GM20431 (cell line): ENCODE data around the gene WFS1.

Experiments used
- in situ Hi-C: fragments of 300-500 bp; cut with MseI, MboI; formaldehyde crosslinking; loops from one replicate; pipeline ENCODE4 v1.15.0; 2020; ENCODE audit warnings: low sequenced_read_pairs; ENCODE audit not compliant: unreplicated experiment

The WFS1 gene

GRCh38 chr4:6269616-6270511 is at the start of gene WFS1:
Gene WFS1 (plus strand): TSS chr4:6269850. CDS start chr4:6277456, 7,606 bp downstream.
- in situ Hi-C loops: no loop called here

GRCh38 chr4:6221301-6221850 is 48.3 kb upstream of the WFS1 start:
- in situ Hi-C loops: no loop called here

- in situ Hi-C loops: no loop called here
Observed at GRCh38 chr4:6221851-6222760, 47.5 kb upstream of the WFS1 start.

DNA sequence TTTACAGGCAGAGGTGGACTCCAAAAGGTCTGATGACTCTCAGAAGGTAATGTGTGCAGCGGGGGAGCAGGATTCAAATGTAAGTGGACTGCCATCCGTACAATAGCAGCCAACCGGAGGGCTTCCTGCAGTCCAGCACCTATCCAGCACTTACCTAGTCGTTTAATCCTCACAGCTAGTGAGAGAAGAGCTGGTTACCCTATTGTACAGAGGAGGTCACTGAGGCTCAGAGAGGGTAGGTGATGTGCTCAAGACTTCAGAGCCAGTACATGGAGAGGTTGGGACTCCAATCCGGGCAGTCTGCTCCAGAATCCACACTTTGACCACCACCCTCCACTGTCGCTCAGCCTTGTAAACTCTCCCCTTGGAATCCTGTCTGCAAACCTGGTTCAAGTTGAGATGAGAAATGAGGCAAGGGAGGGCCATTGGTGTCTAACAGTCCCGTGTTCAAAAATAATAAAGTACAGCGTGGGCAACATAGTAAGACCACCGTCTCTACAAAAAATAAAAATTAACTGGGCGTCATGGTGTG is 46.8 kb upstream of the WFS1 start:
- in situ Hi-C loops: no loop called here

DNA sequence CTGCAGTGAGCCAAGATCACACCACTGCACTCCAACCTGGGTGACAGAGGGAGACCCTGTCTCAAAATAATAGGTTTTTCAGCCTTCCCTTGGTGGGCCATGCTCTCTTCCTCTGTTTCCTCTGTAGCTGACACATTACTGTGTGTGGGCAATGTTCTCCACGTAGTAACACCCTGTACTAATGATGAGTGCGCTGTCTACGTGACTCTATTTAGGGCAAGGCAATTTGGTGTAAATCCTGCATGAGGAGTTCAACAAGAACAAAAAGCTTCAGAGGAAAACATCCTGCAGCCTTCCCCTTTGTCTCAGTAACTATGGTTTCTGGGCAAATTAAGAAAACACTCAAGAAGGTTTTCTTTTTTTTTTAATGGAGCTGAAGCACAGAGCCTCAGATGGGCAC is 44.9 kb upstream of the WFS1 start:
- in situ Hi-C loops: no loop called here

DNA sequence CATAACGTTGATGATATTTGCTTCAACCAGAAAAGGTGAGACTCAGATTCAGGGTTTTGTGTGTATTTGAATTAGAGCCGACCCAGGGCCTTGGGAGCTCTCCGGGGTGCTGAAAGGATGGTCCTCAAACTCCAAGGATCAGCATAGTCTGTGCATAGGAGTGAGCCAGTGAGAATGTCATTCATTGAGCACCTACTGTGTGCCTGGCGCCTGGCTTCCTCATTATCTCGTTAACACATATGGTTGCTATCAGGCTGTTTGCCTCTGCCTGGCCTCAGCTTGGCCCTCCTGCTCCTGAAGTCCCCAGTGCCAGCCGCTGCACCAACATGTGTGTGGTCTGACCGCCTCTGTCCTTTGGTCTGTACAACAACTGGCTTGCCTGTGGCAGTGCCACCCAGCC is 44.2 kb upstream of the WFS1 start:
- in situ Hi-C loops: no loop called here

- in situ Hi-C loops: no loop called here
Observed at GRCh38 chr4:6226506-6226905, 43.1 kb upstream of the WFS1 start.

DNA sequence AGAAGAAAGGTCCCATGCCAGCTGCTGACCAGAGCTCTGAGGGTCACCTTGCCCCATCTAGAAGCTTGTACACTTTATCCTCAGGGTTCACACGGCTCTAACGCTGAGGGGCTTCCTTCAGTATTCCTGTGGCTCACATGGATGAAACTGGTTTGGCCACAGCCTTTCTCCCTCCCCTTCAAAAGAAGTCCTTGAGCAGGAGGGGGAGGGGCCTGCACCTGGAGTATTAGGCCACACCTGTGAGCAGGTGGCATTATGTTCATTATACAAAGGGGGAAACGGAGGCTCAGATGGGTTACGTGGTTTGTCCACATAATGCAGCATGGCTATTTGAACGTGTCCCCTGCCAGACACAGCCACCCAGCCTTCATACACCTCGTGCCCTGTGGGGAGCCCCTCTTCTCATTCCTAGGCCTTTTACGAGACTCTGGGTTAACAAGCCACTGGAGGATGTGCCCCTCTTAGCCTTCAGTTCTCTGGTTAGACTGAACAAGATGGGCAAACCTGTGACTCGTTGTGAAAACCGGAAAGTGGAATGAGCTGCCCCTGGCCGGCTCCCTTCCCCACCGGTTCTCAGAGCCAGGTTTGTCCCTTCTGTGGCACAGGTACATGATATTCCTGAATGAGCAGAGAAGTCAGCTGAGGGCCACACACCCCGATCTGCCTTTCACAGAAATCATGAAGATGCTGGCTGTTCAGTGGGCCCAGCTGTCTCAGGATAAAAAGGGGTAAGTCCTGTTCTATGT is 42.1 kb upstream of the WFS1 start:
- in situ Hi-C loops: no loop called here

DNA sequence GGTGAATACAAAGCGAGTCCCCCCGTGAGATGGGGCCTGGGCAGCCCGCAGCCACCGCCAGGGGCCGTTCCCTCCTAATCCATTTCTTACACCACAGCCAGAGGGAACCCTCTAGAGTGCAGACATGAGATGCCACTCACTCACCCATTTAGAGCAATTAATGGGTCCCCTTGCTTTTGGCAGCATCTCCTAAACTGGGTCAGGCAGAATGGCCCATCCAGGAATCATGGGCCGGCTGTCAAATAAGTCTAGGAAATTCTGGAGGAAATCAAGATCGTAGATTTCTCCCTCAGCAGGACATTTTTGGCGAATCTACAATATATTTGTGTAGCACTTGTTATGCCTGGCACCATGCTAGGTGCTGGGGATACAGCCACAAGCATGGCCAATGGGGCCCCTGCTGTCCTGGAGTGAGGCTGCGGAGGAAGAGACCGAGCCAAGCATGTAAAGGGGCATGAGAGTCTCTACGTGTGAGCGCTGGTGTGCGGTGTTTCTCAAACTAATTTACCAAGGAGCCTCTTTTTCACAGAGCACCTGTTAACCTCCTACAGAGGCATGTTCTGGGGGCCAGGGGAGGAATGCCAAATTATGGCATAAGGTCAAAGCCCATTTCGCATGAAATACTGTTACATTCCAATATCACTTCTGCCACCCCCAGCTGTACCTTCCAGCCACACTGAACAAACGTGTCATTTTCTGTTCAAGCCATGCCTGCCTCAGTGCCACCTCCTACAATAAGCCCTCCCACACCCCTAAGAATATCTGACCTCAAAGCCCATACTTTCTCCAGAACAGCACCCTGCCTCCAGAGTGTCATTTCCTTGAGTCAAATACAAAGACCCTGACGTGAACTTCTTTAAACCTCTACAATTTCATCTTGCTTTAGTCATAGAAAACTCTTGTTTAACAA is 41.2 kb upstream of the WFS1 start:
- in situ Hi-C loops: no loop called here

DNA sequence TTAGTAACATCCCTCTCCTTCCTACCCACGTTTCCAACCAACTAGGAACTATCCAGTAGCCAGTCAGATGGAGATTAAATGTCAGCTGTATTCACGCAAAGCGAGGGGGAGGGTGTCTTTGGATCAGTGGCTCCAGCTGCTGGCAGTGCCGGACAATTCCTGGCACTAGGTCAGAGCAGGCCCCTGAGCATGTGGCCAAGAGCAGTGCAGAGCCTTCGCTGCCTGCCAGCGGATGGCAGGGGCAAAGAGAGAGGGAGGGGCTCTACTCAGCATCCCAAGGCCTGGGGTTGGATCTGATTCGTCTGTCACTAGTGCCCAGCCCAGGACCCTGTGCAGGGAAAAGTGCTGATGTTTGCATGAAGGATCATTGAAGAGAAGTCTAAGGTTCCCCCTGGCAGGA is 40.6 kb upstream of the WFS1 start:
- in situ Hi-C loops: no loop called here

GRCh38 chr4:6229671-6230501 is 39.8 kb upstream of the WFS1 start:
- in situ Hi-C loops: no loop called here

- in situ Hi-C loops: no loop called here
Observed at GRCh38 chr4:6230502-6230785, 39.2 kb upstream of the WFS1 start.

DNA sequence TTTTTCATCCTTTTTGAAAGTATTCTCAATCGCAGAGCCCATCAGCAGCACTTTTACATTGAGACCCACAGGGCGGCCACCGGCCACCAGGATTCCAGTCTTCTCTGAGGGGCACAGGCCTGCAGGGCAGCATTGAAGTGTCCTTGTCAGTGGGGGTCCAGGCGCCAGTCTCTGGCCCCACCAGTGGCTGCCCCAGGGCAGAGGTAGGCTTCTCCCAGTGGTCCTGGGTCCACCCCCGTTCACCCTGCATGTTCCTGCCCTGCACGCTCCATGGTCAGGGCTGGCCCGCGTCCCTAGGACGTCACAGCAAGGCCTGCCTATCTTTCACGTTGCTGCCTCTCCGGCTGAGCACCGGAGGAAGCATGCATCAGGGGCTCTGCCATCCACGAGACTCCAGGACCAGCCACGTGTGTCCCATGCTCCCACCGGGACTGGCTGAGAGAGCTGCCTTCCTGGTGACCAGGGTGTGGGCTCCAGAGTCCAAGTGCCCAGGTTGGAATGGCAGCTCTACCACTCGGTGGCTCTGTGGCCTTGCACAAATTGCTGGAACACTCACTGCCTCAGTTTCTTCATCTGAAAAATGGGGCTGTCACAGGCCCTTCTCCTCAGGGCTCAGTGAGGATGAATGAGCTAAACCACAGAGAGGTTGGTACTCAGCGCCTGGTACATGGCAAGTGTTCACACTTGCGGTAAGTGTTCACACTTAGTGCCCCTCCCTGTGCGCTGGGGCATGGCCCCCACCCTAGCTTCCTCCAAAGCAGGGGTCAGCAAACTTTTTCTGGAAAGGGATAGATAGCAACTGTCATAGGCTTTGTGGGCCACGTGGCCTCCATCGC is 38.6 kb upstream of the WFS1 start:
- in situ Hi-C loops: no loop called here

DNA sequence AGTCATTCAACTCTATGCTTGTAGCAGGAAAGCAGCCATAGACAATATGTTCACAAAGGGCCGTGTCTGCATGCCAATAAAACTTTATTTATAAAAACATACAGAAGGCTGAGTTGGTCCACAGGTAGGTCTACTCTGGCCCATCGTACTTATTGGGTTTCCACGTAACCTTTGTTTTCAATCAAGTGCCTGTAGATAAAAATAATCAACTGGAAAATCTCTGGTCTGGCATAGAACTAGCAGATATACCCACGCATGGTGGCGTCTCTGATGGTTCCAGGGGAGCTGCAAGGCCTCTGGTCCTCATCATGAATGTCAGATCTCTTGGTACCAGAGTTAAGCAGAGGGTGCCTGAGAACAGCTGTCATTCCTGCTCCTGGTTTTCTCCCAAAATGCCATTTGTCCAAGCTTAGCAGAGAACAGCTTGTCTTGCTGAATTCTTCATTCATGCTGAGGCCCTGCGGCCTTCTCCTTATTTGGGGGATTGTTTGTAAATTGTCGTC is 37.9 kb upstream of the WFS1 start:
- in situ Hi-C loops: no loop called here

- in situ Hi-C loops: no loop called here
Observed at GRCh38 chr4:6232836-6233785, 36.5 kb upstream of the WFS1 start.

- in situ Hi-C loops: no loop called here
Observed at GRCh38 chr4:6233929-6234328, 35.7 kb upstream of the WFS1 start.
